GM19467 (cell line): ENCODE measurements around the gene SORCS2.

Experiments used
- ATAC-seq: cut with Tn5 transposase; IDR thresholded peaks from one replicate; pipeline ENCODE4 v1.9.1; 2021; ENCODE audit warnings: mild to moderate bottlenecking, moderate library complexity; ENCODE audit not compliant: unreplicated experiment

SORCS2 gene

DNA sequence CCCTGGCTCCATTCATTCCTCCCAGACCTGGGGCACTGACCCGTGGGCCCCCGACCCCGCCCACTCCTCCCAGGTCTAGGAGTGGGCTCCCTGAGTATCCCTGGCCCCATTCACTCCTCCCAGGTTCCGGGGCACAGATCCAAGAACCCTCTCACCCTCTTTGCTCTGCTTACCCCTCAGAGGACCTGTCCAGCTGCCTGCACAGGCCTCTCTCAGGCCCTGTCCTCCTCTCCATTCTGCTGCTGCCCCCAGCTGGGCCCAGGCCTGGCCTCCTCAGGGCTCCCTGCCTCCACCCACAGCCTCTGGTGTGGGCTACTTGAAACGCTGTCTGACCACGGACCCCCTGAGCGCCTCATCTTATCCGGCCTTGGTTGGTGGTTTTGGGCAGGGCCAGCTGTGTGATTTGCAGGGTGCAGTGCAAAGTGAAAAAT is 460.1 kb downstream of the SORCS2 start:
- ATAC-seq = no peak

GRCh38 chr4:7652906-7653305 is 460.6 kb downstream of the SORCS2 start:
- no peak for ATAC-seq

DNA sequence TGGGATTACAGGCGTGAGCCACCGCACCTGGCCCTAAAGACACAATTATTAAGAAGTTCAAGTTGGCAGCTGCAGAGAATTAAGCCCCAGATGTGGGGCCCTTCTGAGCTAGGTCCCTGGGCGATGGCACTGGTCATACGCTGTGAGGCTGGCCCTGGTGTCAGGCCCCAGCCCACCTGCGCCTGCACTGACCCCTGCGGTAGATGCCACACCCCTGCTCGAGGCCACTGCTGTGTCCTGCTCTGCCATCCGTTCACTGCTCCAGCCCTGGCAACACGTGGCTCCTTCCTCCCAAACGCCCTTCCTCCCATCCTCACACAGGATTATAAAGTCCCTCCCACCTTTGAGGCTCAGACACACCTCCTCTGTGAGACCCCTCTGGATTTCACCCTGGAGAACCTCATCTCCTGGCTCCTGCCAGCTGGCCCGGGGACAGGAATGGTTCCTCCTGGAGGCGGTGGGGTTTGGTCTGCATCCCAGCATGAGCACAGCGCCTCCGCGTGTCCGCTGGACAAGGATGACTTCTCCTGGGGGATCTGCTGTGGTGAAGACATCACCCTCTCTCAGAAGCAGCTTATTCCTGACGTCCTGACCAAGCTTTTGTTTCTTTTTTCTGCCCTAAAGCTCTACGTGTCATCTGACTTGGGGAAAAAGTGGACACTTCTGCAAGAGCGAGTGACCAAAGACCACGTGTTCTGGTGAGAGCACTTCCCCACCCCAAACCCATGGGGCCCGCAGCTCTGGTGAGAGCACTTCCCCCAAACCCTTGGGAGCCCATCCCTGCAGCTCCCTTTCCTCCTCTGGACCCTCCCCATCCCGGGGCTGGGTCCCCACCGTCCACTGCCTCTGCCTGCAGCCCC is 461.4 kb downstream of the SORCS2 start:
- no peak for ATAC-seq

GRCh38 chr4:7654550-7655445 is 462.5 kb downstream of the SORCS2 start:
- no peak for ATAC-seq

DNA sequence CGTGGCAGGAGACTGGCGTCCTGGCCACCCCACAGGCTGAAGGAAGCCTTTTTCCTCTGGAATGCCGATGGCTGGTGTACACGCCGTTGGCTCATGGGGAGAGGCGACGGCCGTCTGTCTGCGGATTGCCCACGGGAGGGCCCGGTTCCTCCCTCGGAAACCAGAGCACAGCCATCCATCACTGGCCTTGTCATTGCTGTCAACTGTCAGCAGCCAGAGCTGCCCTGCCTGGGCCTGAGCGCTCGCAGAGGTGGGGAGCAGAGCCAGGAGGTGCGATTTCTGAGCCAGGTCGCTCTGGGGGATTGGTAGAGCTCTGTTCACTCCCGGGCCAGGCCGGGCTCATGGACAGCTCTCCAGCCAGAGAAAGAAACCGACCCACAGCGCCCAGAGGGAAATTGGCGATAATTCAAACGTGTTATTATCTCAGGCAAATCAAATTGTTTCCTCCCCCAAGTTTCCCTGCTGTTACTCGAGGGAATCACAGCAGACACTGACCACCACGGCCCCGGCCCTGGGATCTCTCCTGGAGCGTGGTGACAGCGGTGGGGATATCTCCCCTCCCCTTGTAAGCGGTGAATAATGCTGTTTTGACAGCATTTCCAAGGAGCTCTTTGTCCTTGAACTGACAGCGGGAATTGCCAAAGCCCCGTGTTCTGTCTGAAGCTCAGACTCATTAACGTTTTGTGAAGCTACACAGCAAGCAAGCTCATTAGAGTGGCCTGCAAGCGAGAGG is 463.3 kb downstream of the SORCS2 start:
- no peak for ATAC-seq

- no peak for ATAC-seq
Measured at GRCh38 chr4:7656244-7656800, 464.0 kb downstream of the SORCS2 start.

GRCh38 chr4:7657545-7658297 is 465.4 kb downstream of the SORCS2 start:
- no peak for ATAC-seq

DNA sequence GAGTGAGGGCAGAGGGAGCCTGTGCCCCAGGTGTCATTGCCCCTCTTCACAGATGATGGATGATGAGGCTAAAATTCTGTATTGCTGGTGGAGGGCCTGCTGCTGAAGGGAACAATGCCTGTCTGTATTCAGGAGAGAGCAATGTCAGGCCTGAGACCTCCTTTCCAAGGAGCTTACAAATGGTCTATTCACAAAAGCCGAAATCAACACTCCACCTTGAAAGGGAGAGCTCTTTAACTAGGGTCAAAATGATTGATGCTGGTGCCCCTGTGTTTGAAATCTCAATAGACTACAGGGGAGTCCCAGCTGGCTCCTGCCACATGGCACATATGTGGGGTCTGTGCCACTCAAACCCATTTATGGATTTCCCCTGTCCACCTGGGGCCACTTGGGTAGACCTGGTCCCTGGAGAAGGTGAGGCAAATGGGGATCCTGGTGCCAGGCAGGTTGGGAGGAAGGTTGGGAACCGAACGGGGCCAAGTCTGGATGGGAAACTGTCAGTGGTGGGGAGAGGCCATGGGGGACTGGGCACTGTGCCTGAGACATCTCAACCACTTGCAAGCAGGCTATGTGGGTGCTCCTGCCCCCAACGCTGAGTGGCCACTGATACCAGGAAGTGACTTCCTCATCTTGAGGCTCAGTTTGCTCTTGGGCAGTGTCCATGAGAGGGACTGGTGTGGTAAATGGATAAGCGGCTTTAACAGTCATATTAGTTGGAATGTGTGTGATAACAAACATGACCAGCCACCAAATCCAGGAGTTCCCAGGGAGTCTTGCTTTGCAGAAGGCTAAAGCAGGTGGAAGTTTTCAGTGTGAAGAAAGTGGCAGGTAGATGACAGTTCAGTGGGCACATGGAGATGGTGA is 466.2 kb downstream of the SORCS2 start:
- ATAC-seq = no peak

- no peak for ATAC-seq
Measured at GRCh38 chr4:7659429-7660175, 467.3 kb downstream of the SORCS2 start.

DNA sequence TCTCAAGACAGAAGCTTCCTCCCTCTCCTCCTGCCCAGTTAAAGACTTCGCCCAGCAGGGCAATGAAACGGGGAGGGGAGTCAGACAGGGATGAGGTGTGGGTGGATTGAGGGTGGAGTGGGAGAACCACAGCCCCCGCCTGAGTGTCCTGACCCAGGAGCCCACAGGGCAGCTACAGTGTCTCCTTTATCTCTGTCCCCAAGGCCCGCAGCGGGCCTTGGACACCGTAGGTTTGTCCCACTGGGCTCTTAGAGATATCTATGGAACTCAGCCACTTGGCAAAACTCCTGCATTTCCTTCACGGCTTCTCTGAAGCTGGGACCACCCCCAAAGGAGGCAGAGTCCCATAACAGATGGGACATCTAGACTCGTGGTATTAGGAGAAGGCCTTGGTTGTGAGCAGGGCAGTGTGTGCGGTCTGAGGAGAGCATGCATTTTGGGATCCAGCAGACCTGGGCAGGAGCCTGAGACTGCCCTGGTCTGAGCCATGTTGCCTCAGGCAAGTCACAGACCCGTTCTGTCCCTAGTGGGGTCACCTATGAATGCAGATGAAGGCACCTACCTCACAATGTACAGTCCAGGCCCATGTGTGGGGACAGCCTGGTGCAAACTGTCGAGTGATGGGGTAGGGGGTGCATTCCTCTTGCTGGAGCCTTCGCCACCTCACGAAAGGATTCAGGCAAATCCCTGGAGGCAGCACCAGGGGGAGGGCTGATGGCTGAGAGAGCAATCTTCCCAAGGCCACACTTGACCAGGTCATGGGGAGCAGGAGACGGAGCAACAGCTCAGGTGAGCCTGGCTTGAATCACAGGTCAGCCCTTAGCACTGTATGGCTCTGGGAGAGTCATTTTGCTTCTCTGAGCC is 468.1 kb downstream of the SORCS2 start:
- no peak for ATAC-seq

DNA sequence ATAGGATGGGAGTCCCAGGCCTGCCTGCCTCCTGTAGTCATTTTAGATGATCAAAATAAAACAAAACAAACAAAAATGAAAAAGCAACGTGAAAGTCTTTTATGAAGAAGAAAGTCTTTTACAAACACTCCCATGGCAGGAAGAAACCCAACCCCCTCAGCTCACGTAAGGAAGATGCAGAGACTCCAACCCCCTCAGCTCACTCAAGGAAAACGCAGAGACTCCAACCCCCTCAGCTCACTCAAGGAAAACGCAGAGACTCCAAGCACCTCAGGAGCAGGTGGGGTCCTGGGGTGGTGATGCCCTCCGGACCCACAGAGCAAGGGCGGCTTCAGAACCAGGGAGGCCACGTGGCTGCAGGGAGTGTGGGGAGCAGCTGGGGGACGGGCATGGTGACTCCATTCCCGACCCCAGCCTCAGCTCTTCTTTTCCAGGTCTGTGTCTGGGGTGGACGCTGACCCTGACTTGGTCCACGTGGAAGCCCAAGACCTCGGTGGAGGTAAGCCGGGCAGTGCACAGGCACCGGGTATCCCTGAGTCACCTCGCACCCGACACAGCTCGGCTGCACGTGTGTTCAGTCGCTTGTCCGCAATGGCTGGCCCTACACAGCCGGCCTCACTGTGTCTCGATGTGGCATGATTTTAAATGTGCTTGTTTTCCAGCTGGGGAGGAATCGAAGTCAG is 468.9 kb downstream of the SORCS2 start:
- no peak for ATAC-seq

DNA sequence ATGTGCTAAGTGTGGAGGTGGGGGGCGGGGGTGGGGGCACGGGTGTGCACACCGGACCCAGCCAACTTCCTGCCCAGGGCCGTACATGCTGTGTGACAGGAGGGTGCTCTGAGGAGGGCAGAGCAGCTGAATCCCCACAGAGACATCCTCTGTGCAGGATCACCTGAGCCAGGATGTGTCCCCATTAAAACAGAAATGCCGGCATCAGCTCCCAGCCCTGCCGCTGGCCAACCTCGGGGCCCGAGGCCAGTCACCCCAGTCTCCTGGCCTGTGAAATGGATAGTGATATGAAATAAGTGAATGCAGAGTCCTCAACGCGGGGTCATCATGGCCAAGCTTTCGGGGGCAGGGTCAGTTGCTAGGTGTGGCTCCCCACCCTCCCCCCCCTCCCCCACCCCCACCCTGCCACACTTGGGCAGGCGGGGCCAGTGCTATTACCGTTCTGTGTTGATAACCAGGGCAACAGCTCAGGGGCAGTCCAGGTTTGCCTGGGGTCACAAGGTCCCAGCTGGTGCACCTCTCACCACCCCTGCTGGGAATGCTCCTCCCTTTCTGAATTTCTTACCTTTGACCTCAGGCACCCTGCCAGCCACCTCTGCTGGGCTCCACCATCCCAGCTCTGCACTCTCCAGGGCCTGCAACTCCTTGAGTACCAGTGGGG is 469.6 kb downstream of the SORCS2 start:
- ATAC-seq = no peak

DNA sequence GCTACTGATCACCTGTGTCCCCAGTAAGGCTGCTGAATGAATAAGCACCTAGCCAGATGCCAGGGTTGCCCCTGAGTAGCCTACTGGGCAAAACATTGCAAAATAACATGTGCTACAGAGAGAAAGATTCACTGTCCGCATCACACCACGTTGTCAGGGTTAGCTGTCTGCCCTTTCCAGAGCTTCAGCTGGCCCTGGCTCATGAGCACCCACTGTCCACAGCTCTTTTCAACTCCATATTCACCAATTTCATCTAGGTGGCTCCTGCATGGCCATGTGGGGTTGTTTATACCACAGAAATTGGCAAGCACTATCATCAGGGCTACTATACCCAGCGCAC is 470.1 kb downstream of the SORCS2 start:
- ATAC-seq = no peak

GRCh38 chr4:7663075-7663541 is 470.8 kb downstream of the SORCS2 start:
- no peak for ATAC-seq

DNA sequence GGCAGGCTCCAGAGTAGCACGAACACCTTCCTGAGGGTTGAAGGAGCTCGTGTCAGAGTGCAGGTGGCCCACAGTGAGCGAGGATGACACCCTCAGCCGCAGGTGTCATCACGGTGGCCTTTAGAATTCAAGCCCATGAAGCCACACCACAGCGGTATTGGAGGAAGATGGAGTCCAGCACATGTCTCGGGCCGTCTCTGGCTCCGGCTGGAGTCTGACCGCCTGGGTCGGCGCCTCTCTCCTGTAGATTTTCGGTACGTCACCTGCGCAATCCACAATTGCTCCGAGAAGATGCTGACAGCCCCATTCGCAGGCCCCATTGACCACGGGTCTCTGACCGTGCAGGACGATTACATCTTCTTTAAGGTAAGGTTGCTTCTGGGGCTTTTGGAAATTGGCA is 471.8 kb downstream of the SORCS2 start:
- no peak for ATAC-seq

- ATAC-seq = no peak
Measured at GRCh38 chr4:7665321-7665720, 473.0 kb downstream of the SORCS2 start.
